GM21723 (cell line): ENCODE measurements around the gene APOA4.

Experiments
- ATAC-seq: cut with Tn5 transposase; IDR thresholded peaks from one replicate; pipeline ENCODE4 v1.9.1; 2021; ENCODE audit warnings: mild to moderate bottlenecking, moderate library complexity; ENCODE audit not compliant: unreplicated experiment

The APOA4 gene

DNA sequence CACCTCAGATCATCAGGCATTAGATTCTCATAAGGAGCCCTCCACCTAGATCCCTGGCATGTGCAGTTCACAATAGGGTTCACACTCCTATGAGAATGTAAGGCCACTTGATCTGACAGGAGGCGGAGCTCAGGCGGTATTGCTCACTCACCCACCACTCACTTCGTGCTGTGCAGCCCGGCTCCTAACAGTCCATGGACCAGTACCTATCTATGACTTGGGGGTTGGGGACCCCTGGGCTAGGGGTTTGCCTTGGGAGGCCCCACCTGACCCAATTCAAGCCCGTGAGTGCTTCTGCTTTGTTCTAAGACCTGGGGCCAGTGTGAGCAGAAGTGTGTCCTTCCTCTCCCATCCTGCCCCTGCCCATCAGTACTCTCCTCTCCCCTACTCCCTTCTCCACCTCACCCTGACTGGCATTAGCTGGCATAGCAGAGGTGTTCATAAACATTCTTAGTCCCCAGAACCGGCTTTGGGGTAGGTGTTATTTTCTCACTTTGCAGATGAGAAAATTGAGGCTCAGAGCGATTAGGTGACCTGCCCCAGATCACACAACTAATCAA lies 8.8 kb upstream of the APOA4 start:
- no peak for ATAC-seq

DNA sequence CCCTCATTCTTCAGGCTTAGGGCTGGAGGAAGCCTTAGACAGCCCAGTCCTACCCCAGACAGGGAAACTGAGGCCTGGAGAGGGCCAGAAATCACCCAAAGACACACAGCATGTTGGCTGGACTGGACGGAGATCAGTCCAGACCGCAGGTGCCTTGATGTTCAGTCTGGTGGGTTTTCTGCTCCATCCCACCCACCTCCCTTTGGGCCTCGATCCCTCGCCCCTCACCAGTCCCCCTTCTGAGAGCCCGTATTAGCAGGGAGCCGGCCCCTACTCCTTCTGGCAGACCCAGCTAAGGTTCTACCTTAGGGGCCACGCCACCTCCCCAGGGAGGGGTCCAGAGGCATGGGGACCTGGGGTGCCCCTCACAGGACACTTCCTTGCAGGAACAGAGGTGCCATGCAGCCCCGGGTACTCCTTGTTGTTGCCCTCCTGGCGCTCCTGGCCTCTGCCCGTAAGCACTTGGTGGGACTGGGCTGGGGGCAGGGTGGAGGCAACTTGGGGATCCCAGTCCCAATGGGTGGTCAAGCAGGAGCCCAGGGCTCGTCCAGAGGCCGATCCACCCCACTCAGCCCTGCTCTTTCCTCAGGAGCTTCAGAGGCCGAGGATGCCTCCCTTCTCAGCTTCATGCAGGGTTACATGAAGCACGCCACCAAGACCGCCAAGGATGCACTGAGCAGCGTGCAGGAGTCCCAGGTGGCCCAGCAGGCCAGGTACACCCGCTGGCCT lies 7.2 kb upstream of the APOA4 start:
- no peak for ATAC-seq

DNA sequence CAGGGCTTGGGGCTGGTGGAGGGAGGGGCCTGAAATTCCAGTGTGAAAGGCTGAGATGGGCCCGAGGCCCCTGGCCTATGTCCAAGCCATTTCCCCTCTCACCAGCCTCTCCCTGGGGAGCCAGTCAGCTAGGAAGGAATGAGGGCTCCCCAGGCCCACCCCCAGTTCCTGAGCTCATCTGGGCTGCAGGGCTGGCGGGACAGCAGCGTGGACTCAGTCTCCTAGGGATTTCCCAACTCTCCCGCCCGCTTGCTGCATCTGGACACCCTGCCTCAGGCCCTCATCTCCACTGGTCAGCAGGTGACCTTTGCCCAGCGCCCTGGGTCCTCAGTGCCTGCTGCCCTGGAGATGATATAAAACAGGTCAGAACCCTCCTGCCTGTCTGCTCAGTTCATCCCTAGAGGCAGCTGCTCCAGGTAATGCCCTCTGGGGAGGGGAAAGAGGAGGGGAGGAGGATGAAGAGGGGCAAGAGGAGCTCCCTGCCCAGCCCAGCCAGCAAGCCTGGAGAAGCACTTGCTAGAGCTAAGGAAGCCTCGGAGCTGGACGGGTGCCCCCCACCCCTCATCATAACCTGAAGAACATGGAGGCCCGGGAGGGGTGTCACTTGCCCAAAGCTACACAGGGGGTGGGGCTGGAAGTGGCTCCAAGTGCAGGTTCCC lies 6.5 kb upstream of the APOA4 start, which contains the start of gene APOC3:
Gene APOC3, plus strand, starts transcription at position 383 of the 659 bp plus-strand sequence. CDS start 676 bp downstream, outside the sequence.
- no peak for ATAC-seq

DNA sequence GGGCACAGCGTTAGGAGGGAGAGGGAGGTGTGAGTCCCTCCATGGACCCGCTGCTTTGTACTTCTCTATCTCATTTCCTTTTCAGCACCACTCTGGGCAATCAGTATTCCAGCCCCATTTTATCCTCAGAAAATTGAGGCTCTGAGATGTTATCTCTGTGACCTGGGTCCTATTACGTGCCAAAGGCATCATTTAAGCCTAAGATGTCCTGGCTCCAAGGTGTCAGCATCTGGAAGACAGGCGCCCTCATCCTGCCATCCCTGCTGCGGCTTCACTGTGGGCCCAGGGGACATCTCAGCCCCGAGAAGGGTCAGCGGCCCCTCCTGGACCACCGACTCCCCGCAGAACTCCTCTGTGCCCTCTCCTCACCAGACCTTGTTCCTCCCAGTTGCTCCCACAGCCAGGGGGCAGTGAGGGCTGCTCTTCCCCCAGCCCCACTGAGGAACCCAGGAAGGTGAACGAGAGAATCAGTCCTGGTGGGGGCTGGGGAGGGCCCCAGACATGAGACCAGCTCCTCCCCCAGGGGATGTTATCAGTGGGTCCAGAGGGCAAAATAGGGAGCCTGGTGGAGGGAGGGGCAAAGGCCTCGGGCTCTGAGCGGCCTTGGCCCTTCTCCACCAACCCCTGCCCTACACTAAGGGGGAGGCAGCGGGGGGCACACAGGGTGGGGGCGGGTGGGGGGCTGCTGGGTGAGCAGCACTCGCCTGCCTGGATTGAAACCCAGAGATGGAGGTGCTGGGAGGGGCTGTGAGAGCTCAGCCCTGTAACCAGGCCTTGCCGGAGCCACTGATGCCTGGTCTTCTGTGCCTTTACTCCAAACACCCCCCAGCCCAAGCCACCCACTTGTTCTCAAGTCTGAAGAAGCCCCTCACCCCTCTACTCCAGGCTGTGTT lies 5.8 kb upstream of the APOA4 start:
- no peak for ATAC-seq

DNA sequence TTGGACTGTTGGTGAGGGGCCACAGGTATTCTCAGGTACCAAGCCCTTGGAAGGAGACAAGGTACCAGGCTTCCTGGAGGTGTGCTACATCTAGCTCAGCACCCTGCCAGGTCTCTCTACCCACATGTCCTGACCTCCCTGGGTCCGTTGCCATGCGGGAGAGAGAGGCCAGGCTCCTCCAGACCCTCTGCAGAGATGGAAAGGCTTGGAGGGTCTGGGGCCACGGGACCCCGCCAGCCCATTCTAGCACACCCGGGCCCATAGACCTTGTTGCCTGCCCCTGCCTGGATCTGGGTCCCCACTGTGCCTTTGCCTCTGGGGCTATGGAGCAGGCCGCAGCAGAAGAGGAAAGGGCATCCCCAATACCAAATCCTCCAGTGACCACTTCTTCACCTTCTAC lies 4.4 kb upstream of the APOA4 start:
- no peak for ATAC-seq

DNA sequence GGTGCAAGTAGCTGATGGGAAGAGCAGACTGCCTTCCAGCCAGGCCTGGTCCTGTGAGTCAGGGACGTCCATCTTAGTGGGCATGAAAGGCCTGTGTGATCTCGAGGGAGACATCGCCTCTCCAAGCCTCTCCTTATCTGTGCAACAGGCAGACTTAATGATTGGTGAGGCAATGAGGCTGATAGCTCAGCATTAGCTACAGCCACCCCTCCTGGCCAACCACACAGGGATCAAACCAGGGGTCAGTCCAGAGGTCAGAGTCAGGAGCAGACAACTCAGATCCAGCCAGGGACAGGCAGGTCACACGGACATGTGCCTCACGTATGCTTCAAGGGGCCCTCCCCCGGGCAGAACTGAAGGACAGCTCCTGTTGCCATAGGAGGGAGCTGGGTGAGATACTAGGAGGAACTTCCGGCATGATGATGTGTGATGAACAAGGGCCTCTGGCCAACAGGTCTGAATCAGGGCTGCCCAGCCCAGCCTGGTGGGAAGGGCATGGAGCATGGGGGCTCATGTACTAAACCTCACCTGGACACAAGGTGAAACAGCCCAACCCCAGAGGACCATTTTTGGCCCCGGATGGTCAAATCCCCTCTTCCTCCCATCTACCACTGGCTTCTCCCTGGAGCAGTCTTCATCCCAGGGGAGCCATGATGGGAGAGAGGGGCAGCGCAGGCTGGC lies 3.8 kb upstream of the APOA4 start:
- ATAC-seq = no peak

DNA sequence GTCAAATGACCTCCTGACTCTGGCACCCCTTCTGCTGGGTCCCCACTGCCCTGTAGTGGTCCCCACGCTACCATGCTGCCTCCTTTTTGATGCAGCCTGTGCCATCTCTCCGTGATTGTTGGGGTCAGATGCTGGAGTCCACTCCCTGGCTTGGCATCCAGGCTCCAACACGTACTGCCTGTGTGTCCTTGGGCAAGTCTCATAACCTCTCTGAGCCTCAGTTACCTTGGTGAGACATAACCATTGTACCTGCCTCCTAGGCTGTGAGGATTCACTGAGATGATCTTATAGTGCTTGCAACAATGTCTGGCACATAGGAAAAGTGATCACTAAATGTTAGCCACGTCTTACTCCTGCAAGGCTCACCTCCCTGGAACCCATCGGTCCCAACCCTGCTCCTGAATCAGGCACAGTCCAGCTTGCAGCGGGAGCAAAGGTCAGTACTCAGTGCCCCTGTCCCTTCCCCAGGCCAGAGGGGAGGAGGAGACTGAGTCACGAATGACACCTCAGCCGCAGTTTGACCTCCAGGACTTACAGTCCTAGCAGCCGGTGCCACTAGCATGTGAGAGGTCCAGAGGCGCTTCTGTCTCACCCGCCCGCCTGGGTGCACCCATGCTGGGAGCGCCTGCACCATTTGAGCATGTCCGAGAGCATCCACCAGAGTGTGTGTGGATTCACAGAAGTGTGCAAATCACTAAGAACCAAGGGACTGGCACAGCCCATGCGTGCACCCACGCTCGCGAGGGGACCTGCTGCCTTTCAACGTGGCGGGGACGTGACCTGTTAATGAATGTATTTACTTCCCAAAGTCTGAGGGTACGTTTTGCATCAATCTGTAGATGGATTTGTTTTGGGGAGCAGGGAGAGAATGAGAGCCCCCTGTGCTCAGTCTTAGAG lies 3.0 kb upstream of the APOA4 start:
- ATAC-seq = no peak

DNA sequence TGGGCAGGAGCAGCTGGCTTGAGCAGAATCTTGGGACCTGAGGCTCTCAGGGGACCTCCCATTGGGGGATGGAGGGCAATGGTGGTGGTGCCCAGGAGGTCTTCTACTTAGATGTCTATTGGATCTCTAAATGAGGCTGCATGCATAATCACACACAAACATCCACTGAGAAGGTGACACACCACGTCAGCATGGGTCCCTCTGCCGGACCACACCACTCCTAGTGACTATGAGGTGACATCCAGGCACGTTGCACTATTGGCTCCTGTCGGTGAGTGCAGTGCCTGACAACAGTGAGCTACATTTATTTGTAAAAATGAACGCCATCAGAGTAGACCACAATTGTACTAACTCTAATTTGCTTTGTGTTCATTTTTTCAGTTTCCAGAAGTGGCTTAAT lies 2.3 kb upstream of the APOA4 start:
- ATAC-seq = no peak

DNA sequence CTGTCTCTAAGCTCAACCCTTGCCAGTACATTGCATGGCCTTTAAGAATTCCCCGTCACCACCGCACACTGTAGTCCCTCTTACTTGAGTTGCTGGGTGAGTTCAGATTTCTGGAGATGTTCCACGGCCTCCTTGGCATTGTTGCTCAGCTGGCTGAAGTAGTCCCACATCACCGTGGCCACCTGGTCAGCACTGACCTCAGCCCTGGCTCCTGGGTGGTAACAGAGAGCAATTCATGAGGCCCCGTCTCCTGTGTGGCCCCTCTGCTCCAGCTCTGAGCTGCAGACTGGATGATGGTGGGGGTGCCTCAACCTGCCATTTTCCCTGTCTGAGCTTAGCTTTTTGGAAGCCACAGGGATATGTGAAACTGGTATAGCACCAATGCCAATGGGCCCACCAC lies 529 bp downstream of the APOA4 start:
- no peak for ATAC-seq

DNA sequence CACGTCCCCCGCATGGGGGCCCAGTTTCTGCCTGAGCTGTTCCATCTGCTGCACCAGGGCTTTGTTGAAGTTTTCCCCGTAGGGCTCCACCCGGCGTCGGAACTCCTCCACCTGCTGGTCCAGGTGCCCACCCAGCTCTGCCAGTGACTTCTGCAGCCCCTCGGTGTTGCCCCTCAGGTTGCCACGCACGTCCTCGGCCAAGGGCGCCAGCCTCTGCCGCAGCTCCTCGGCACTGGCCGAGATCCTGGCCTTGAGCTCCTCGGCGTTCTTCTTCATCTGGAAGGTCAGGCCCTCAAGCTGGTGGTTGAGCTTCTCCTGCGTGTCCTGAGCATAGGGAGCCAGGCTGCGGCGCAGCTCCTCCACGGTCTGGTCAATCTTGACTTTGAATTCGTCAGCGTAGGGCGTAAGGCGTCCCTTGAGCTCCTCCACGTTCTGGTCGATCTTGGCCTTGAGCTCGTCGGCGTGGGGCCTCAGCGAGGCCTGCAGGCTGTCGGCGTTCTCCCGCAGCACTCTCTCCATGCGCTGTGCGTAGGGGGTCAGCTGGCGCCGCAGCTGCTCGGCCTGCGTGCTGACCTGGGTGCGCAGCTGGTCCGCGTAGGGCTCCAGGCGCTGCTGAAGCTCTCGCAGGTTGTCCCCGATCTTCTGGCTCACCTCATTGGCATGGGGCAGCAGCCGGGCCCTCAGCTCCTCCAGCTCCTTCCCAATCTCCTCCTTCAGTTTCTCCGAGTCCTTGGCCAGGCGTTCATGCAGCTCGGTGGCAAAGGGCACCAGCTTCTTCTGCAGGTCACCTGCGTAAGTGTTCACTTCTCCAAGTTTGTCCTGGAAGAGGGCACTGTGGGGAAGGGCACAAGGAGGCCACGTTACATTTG lies 1.8 kb downstream of the APOA4 start:
- ATAC-seq = no peak

DNA sequence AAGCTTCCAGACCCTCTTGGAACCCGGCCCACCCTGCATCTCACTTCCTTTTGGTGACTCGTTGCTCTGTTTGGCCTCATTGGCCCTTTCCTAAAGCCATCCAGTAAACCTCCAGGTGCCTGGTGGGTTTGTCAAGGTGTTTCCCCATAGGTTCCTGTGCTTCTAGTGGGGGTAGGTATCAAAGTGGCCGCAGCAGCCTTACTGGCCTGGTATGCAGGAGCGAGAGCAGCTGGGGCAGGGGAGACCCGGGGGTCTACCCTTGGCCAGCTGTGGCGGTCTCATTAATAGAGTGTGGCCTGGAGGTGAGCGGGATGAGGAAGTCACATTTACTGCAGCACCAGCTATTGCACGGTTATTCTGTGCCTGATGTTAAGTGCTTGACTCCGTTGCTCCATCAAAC lies 4.1 kb downstream of the APOA4 start:
- no peak for ATAC-seq

DNA sequence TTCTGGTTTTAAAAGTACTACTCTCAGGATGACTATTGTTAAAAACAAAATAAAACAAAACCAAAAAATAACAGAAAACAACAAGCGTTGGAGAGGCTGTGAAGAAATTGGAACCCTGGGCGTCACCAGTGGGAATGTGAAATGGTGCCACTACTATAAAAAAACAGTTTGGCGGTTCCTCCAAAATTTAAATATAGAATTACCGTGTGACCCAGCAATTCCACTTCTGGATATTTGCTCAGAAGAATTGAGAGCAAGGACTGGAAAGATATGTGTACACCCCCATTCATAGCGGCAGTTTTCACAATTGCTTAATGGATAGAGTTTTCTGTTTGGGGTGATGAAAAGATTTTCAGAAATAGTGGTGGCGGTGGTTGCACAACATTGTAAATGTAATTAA lies 8.6 kb downstream of the APOA4 start:
- ATAC-seq = no peak

DNA sequence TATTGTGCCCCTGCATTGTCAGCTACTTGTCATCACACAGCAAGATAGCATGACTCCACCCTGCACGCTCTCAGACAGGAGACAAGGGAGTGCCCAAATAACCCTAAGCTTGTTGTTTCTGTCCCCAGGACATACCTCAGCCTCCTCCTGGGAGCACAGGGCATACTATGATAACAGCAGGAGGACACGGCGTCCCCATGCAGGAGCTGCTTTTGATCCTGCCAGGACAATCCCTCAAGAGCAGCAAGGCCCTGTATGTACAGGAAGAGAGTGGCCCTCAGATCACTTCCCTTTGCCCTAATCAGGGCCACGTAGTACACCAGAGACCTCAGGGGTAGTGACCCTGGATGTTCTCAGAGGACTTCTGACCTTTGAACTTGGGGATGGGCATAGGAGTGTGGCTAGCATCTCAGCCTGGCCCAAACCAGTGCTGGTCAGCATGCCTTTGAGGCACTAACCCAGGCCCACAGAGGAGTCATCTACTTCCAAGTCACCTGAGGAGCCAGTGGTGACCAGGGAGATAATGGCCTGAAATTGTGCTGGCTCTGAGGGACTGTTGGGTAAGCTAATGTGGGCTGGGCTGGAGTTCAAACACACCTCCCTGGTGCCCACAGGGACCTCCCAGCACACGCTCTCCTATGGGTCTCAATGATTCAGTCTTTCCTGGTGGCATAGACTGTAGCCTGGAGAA lies 9.2 kb downstream of the APOA4 start:
- ATAC-seq = no peak

DNA sequence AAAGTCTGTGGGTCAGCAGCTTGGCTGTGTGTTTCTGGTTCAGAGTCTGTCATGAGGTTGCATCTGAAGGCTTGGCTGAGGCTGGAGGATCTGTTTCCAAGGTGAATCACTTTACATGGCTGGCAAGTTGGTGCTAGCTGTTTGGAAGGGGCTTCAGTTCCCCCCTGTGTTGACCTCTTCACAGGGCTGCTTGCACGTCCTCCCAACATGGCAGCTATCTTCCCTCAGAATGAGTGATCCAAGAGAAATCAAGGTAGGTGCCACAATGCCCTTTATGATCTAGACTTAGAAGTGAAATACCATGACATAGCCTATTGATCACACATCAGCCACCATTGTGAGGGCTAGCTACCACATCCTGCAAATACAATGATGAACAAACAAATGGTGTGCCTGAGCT lies 9.9 kb downstream of the APOA4 start:
- no peak for ATAC-seq

DNA sequence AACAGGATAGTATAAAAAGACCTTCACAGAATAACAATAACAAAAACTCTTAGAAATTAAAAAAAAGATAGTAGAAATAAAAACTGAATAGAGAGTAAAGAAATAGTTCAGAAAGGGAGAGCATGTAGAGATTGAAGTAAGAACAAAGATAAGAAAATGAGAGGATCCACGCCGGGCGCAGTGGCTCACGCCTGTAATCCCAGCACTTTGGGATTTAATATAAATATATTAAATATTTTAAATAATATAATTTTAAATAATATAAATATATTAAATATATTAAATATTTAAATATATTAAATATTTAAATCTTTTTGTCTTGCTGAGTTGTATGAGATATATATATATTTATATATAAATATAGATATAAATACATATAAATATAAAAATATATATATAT lies 11.0 kb downstream of the APOA4 start:
- ATAC-seq = no peak

DNA sequence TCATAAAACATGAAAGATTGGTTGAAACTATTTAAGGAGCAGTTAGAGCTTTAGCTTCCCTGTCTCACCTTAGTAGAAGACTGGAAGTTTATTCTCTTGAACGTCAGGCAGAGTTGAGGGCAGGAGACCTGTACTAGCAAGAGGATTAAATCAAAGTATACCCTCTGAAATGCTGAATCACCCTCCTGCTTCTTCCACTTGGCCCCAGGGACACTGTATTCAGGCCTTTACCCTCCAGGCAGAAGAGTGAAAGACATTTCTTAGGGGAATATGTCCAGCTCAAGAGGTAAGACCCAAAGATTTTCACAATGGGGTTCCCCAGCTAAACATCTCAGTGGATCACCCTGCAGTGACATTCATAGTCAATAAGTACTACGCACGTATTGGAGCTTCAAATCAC lies 11.9 kb downstream of the APOA4 start:
- no peak for ATAC-seq

DNA sequence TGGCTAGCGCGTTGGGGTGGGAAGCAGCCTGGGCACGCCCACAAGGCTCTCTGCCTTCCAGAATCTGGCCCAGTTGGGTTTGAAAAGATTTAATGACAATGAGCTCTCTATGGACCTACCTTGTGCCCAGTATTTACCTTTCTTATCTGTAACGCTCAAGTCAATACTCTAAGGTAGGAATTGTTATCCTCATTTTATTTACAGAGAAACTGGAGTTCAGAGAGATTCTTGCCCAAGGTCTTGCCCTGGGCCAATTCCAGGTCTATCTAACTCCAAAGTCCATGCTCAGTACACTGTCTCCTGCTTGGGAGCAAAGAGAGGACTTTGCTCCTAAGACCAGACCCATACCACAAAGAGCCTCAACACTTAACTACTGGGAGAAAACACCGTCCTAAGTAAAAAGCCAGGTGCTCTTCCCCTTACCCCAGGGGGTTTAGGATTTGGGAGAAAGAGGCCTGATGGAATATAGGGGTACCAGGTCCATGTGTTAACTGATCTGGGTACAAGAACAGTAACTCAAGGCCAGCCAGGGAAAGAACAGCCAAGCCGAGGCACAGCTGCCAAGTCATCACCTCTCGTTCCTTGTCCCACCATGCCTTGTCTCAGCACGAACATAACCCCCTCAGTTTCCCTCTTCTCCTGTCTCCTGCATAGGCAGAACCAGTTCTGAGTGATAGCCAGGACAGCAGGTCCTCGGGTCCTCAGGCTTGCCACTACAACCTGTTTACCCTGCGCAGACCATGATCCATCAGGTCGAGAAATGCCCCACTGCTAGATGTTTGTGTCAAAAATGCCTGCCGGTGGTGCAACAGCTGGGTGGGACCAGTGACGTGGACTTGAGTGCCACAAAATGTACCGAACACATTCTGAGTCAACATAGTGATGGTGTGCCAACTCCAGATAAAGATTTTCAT lies 14.6 kb downstream of the APOA4 start:
- ATAC-seq = no peak
